Activated naive CD4-positive, alpha-beta T cell (primary cell): ENCODE data around the gene TMEM183A.

Experiments used
- DNase-seq, 4 experiments: peaks; one replicate each; lab custom pipeline; 2025; lab: John Stamatoyannopoulos, UW

TMEM183A gene

GRCh38 chr1:203072002-203072602, 64.9 kb downstream of the TMEM183A start:
- no peak for DNase-seq

- no peak for DNase-seq
Observed at GRCh38 chr1:203072911-203073310, 65.7 kb downstream of the TMEM183A start.

- DNase-seq, result no peak
Observed at GRCh38 chr1:203073469-203073868, 66.3 kb downstream of the TMEM183A start.
